SK-N-SH (cell line): ENCODE results near the gene LPIN1. TPM values are rescaled to one million over a fixed set of nuclear protein-coding genes. Genes with fewer than 3 reads are reported as not detected.
A peak's percentile ranks its signal among the peaks of the same experiment; 100 is the strongest.

Source experiments
- CTCF ChIA-PET: fragments of 300-600, 350-600 bp; formaldehyde crosslinking; extraction: SDS; loops from one replicate; lab custom pipeline; 2021; lab: Yijun Ruan, JAX
- POLR2A ChIA-PET: fragments of 350-600 bp; sonication (Branson Sonifier 250); formaldehyde crosslinking; extraction: SDS; loops from one replicate; lab custom pipeline; 2020; ENCODE audit warnings: antibody characterized with exemption, inconsistent platforms; lab: Yijun Ruan, JAX
- DNase-seq: peaks from one replicate; pipeline ENCODE4 v3.0.0; 2012
- H2AFZ ChIP-seq: fragments of 200-600 bp; sonication (generic); 2 replicates; pipeline ENCODE4 v1.8.1; 2016; ENCODE audit warnings: antibody characterized with exemption, mild to moderate bottlenecking, low read depth
- H3F3A ChIP-seq: fragments of 200-600 bp; sonication (generic); replicated peaks from 2 replicates; pipeline ENCODE3; 2016; ENCODE audit warnings: antibody characterized with exemption, mild to moderate bottlenecking; ENCODE audit not compliant: insufficient read depth
- H3K27ac ChIP-seq, 2 experiments: fragments of 200-500 bp in 1 of 2; fragments of 200-600 bp in 1 of 2; sonication (Bioruptor generic) in 1 of 2; sonication (generic), shearing (Covaris generic) in 1 of 2; 2 replicates each; pipeline versions ENCODE4 v1.5.1 to v1.6.1; 2014 to 2016; ENCODE audit warnings: low read depth in 2 of 2, inconsistent platforms in 1 of 2, low read length in 1 of 2, mild to moderate bottlenecking in 1 of 2, mixed read lengths in 1 of 2
- H3K27me3 ChIP-seq: fragments of 200-600 bp; sonication (generic), shearing (Covaris generic); 2 replicates; pipeline ENCODE4 v1.6.1; 2016; ENCODE audit warnings: mixed run types; ENCODE audit not compliant: insufficient read depth
- H3K36me3 ChIP-seq, 2 experiments: fragments of 200-500 bp in 1 of 2; fragments of 200-600 bp in 1 of 2; sonication (Bioruptor generic) in 1 of 2; sonication (generic) in 1 of 2; replicated peaks in 1 of 2; 2 replicates each; pipeline versions ENCODE3 to v1.5.1; 2014 to 2016; ENCODE audit warnings: low read length in 1 of 2, mild to moderate bottlenecking in 1 of 2; ENCODE audit not compliant: insufficient read depth in 2 of 2, control insufficient read depth in 1 of 2
- H3K4me1 ChIP-seq, 2 experiments: fragments of 200-500 bp in 1 of 2; fragments of 200-600 bp in 1 of 2; sonication (Bioruptor generic) in 1 of 2; sonication (generic), shearing (Covaris generic) in 1 of 2; 2 replicates each; pipeline versions ENCODE4 v1.5.1 to v1.6.1; 2014 to 2016; ENCODE audit warnings: low read depth in 1 of 2, low read length in 1 of 2, mixed run types in 1 of 2; ENCODE audit not compliant: insufficient read depth in 2 of 2, control insufficient read depth in 1 of 2
- H3K4me2 ChIP-seq: fragments of 200-600 bp; sonication (generic), shearing (Covaris generic); 2 replicates; pipeline ENCODE4 v1.6.1; 2017; ENCODE audit warnings: mixed run types
- H3K4me3 ChIP-seq, 2 experiments: fragments of 200-500 bp in 1 of 2; fragments of 200-600 bp in 1 of 2; sonication (Bioruptor generic) in 1 of 2; sonication (generic), shearing (Covaris generic) in 1 of 2; 2 replicates each; pipeline versions ENCODE4 v1.5.1 to v1.8.1; 2014 to 2016; ENCODE audit warnings: low read depth in 2 of 2, inconsistent platforms in 1 of 2, low read length in 1 of 2, mild to moderate bottlenecking in 1 of 2, mixed read lengths in 1 of 2, moderate library complexity in 1 of 2
- H3K79me2 ChIP-seq: fragments of 200-600 bp; sonication (generic); 2 replicates; pipeline ENCODE4 v1.8.1; 2017; ENCODE audit warnings: mild to moderate bottlenecking; ENCODE audit not compliant: insufficient read depth
- H3K9ac ChIP-seq: fragments of 200-600 bp; sonication (generic); 2 replicates; pipeline ENCODE4 v1.6.1; 2017; ENCODE audit warnings: mixed run types
- H3K9me2 ChIP-seq: fragments of 200-600 bp; sonication (generic); 2 replicates; pipeline ENCODE4 v1.6.1; 2017; ENCODE audit warnings: mixed run types
- H3K9me3 ChIP-seq: fragments of 200-600 bp; sonication (generic); 2 replicates; pipeline ENCODE4 v1.6.1; 2017; ENCODE audit warnings: mixed run types, mild to moderate bottlenecking, moderate library complexity
- H4K20me1 ChIP-seq: fragments of 200-600 bp; sonication (generic); 2 replicates; pipeline ENCODE4 v1.6.1; 2017; ENCODE audit warnings: mild to moderate bottlenecking, mixed run types; ENCODE audit not compliant: insufficient read depth
- CHD2 ChIP-seq: fragments of 150-350 bp; IDR thresholded peaks from 2 replicates; pipeline ENCODE4 v1.6.1; 2018; ENCODE audit warnings: low read length; ENCODE audit not compliant: partially characterized antibody
- ELF1 ChIP-seq: IDR thresholded peaks from 2 replicates; pipeline ENCODE4 v1.4.0; 2012
- EP300 ChIP-seq, 2 experiments: IDR thresholded peaks; 2 replicates each; pipeline versions ENCODE4 v1.4.0 to v1.6.1; 2012; ENCODE audit warnings: borderline replicate concordance in 1 of 2, low read depth in 1 of 2, low read length in 1 of 2
- EZH2phosphoT487 ChIP-seq: fragments of 200-600 bp; sonication (generic); IDR thresholded peaks from 2 replicates; pipeline ENCODE4 v1.6.1; 2017; ENCODE audit warnings: low read depth, mixed run types, mild to moderate bottlenecking, antibody characterized with exemption, moderate library complexity, borderline replicate concordance
- FOXJ3 ChIP-seq: sonication (generic); formaldehyde crosslinking; IDR thresholded peaks from 2 replicates; pipeline ENCODE4 v1.5.1; 2020; ENCODE audit warnings: mild to moderate bottlenecking, missing genetic modification reagents
- MXI1 ChIP-seq: IDR thresholded peaks from 2 replicates; pipeline ENCODE4 v1.6.1; 2012; ENCODE audit warnings: mild to moderate bottlenecking, low read depth, low read length, improper control_type of control experiment
- RAD21 ChIP-seq: IDR thresholded peaks from 2 replicates; pipeline ENCODE4 v1.6.1; 2012; ENCODE audit warnings: mild to moderate bottlenecking, low read length
- RCOR1 ChIP-seq: fragments of 150-350 bp; IDR thresholded peaks from 2 replicates; pipeline ENCODE4 v1.6.1; 2017; ENCODE audit warnings: antibody characterized with exemption, low read length
- RFX5 ChIP-seq: IDR thresholded peaks from 2 replicates; pipeline ENCODE4 v1.6.1; 2012; ENCODE audit warnings: mild to moderate bottlenecking, improper control_type of control experiment, low read length
- SIN3A ChIP-seq: IDR thresholded peaks from 2 replicates; pipeline ENCODE4 v1.6.1; 2012; ENCODE audit warnings: low read depth, mild to moderate bottlenecking, low read length, moderate library complexity, borderline replicate concordance
- TCF12 ChIP-seq: IDR thresholded peaks from 2 replicates; pipeline ENCODE4 v1.4.0; 2012
- TEAD4 ChIP-seq: IDR thresholded peaks from 2 replicates; pipeline ENCODE4 v1.4.0; 2012; ENCODE audit warnings: mild to moderate bottlenecking, borderline replicate concordance; ENCODE audit not compliant: insufficient read depth
- YY1 ChIP-seq: IDR thresholded peaks from 2 replicates; pipeline ENCODE4 v1.4.0; 2012; ENCODE audit warnings: low read depth, mild to moderate bottlenecking
- WGBS: methylation state at CpG from one replicate; pipeline ENCODE4 v1.1.6; 2017; ENCODE audit warnings: low lambda C conversion rate; 5-methylcytosine and 5-hydroxymethylcytosine counted together
- polyA plus RNA-seq, 3 experiments: library from polyadenylated mRNA; depleted of rRNA; stranded (reverse); fragments of >200 nt; gene quantifications; 2 replicates each; pipeline ENCODE4 v1.2.3, GENCODE V29; 2012
- TF ChIP-seq, protein P1 (sequence below): fragments of 200-600 bp; sonication (generic); IDR thresholded peaks from 2 replicates; pipeline ENCODE4 v1.6.1; 2017; ENCODE audit warnings: antibody characterized with exemption, mild to moderate bottlenecking, moderate library complexity

LPIN1 gene
- polyA plus RNA-seq, 1 of the 3 experiments (the other 2 are of a cell fraction), result 22.1 TPM

DNA sequence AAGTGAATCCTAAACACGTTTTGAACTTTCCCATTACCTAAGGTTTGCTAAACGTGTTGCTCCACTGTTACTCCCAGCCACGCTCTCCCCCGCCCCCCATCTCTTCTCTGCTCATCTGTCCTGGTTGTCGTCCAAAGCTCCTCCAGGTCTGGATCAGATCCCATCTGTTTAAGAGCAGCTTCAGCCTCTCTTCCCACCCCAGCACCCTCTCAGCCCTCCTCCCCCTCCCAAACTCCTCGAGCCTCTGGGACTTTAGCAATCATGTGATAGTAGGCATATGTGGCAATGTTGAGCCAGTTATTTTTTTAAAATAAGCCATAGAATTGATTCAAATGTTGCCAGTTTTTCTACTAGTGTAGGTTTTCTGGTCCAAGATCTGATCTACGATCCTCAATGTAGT, 20.0 kb upstream of the LPIN1 start (continued):
- TF ChIP-seq, protein P1, sequence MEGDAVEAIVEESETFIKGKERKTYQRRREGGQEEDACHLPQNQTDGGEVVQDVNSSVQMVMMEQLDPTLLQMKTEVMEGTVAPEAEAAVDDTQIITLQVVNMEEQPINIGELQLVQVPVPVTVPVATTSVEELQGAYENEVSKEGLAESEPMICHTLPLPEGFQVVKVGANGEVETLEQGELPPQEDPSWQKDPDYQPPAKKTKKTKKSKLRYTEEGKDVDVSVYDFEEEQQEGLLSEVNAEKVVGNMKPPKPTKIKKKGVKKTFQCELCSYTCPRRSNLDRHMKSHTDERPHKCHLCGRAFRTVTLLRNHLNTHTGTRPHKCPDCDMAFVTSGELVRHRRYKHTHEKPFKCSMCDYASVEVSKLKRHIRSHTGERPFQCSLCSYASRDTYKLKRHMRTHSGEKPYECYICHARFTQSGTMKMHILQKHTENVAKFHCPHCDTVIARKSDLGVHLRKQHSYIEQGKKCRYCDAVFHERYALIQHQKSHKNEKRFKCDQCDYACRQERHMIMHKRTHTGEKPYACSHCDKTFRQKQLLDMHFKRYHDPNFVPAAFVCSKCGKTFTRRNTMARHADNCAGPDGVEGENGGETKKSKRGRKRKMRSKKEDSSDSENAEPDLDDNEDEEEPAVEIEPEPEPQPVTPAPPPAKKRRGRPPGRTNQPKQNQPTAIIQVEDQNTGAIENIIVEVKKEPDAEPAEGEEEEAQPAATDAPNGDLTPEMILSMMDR, result no peak
- TF ChIP-seq RFX5 (0 out of 2 replicates have a peak, but pooled peaks have one; percentile 25), EZH2phosphoT487 (no peak), CHD2 (peak; percentile 82), TCF12 (no peak), SIN3A (no peak), ELF1 (no peak), TEAD4 (no peak), RAD21 (peak; percentile 23), YY1 (no peak)

DNA sequence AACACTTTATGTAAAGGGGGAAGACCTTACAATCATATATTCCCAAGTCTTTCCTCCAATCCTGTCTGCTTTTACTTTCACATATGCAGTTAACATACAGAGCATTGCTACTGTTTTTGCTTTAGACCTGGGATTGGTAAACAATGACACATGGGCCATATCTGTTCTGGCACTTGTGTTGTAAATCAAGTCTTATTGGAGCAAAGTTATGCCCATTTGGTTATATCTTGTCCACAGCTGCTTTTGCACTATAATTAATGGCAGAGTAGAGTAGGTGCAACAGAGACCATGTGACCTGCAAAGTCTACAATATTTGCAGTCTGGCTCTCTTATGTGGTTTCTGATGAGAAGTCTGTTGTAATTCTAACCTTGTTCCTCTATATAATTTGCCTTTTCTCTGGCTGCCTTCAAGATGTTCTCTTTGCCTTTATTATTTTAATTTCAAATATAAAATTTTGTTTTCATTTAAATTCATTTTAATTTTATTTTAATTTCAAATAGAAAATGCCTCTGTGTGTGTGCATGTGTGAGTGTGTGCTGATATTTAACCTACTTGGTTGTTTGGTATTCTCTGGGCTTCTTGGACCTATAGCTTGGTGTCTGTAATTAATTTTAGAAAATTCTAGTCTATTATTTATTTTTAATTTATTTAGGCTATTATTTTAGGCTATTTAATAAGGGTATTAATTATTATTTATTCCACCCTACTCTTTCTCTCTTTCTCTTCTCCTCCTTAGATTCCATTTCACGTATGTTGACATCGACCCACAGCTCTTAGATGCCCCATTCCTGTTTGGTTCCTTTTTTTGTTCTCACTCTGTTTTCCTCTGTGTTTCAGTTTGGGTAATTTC, 16.8 kb upstream of the LPIN1 start:
- no peaks in the 10 kb centered on the region for H3K79me2 ChIP-seq
- H3K9me3 ChIP-seq, result no peaks in the 10 kb centered on the region
- no peak overlapping the region for H3K4me3 ChIP-seq
- no peaks in the 10 kb centered on the region for H3F3A ChIP-seq
- CTCF ChIA-PET, result interaction anchor here (0.9 to 32.6 kb wide), 6 partner anchors 14 to 61 kb away, joined by 4 to 873 read pairs (median 9); partner anchors contain the start of gene LPIN1
- H3K4me2 ChIP-seq, result no peak overlapping the region
- no peak for TF ChIP-seq TEAD4
- TF ChIP-seq EP300 (IDR thresholded peaks at IDR 0.05; ENCODE audit: borderline replicate concordance in 1 of 2, low read depth in 1 of 2, low read length in 1 of 2), result peak in 1 of 2 experiments; percentile 24; a peak in 1 of 4 replicates
- TF ChIP-seq RCOR1, result 0 out of 2 replicates have a peak, but pooled peaks have one; percentile 36
- TF ChIP-seq FOXJ3 (CRISPR knock-in tag), result no peak
- TF ChIP-seq MXI1, result peak; percentile 27; the same call in 1 of the 2 replicates
- no peaks in the 10 kb centered on the region for H3K9me2 ChIP-seq
- H3K27me3 ChIP-seq, result peaks cover 6% of the 10 kb centered on the region; the same call in 1 of the 2 replicates
- no peak for DNase-seq
- H4K20me1 ChIP-seq, result no peaks in the 10 kb centered on the region
- H2AFZ ChIP-seq, result no peak overlapping the region
- peaks cover 0 to 19% of the 10 kb centered on the region in 2 experiments; a peak in 2 of 4 replicates for H3K4me1 ChIP-seq
- no peak overlapping the region for H3K9ac ChIP-seq
- H3K27ac ChIP-seq, result no peak overlapping the region
- WGBS, result 90% methylated on average over 2 of the region's 2 CpGs
- no peaks in the 10 kb centered on the region for H3K36me3 ChIP-seq
- POLR2A ChIA-PET, result interaction anchor here (0.8 to 1.2 kb wide), 2 partner anchors 10 to 15 kb away, joined by 3 to 4 read pairs; no protein-coding TSS in a partner anchor
